ENCODE measurements around the gene COL7A1. TPM values are rescaled to one million over a fixed set of nuclear protein-coding genes. Genes with fewer than 3 reads are reported as not detected.

COL7A1 gene
- polyA plus RNA-seq, 1 donor from 2014 or later = 45.3 TPM

DNA sequence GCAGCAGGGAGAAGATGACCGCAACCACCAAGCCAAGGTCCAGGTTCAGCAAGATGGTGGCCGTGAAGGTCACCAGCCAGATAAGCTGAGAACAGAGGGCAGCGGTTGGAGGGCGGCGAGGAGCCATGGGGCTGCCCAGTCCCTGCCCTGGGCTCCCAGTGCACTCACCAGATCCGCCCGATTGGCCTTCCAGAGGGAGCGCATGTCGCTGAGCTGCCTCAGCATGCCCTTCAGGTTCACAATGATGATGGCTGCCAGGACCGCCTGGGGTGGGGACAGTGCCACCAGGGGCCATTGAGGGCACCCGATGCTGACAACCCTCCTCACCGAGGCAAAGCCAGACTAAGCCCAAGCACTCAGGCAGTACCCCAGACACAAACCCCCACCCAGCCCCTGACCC is 34.8 kb upstream of the COL7A1 start:
- H2AFZ ChIP-seq (ENCODE audit: low read depth, low read length) = no peak overlapping the region
- TF ChIP-seq EZH2 (IDR thresholded peaks at IDR 0.05; ENCODE audit: borderline replicate concordance, insufficient read depth, low read length, poor library complexity, severe bottlenecking) (no peak), REST (IDR thresholded peaks at IDR 0.05; ENCODE audit: borderline replicate concordance) (no peak), MXI1 (conservative IDR thresholded peaks at IDR 0.05; ENCODE audit: poor library complexity, severe bottlenecking) (no peak), EP300 (conservative IDR thresholded peaks at IDR 0.05; ENCODE audit: poor library complexity, severe bottlenecking) (no peak), SMC3 (conservative IDR thresholded peaks at IDR 0.05; ENCODE audit: poor library complexity) (no peak), TAF1 (IDR thresholded peaks at IDR 0.05; ENCODE audit: low read depth) (no peak), POLR2AphosphoS5 (IDR thresholded peaks at IDR 0.05) (no peak), RAD21 (conservative IDR thresholded peaks at IDR 0.05) (no peak)
- TF ChIP-seq, protein P1, sequence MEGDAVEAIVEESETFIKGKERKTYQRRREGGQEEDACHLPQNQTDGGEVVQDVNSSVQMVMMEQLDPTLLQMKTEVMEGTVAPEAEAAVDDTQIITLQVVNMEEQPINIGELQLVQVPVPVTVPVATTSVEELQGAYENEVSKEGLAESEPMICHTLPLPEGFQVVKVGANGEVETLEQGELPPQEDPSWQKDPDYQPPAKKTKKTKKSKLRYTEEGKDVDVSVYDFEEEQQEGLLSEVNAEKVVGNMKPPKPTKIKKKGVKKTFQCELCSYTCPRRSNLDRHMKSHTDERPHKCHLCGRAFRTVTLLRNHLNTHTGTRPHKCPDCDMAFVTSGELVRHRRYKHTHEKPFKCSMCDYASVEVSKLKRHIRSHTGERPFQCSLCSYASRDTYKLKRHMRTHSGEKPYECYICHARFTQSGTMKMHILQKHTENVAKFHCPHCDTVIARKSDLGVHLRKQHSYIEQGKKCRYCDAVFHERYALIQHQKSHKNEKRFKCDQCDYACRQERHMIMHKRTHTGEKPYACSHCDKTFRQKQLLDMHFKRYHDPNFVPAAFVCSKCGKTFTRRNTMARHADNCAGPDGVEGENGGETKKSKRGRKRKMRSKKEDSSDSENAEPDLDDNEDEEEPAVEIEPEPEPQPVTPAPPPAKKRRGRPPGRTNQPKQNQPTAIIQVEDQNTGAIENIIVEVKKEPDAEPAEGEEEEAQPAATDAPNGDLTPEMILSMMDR (IDR thresholded peaks at IDR 0.05; ENCODE audit: poor library complexity, severe bottlenecking) = no peak
- H3K9ac ChIP-seq (ENCODE audit: low read length) = no peak overlapping the region
- no peak overlapping the region for H3K4me2 ChIP-seq (ENCODE audit: low read length)
- no peaks in the 10 kb centered on the region for H3K9me2 ChIP-seq (ENCODE audit: insufficient read depth, low read length)
- H3K27me3 ChIP-seq (ENCODE audit: insufficient read depth, low read depth, low read length) = no peaks in the 10 kb centered on the region
- H3K36me3 ChIP-seq (ENCODE audit: insufficient read depth, low read length) = no peaks in the 10 kb centered on the region
- H3K9me3 ChIP-seq (ENCODE audit: low read length) = no peaks in the 10 kb centered on the region
- H3K27ac ChIP-seq (ENCODE audit: low read length) = no peak overlapping the region
- H4K20me1 ChIP-seq (ENCODE audit: insufficient read depth) = no peaks in the 10 kb centered on the region
- no peaks in the 10 kb centered on the region for H3K79me2 ChIP-seq (replicated peaks; ENCODE audit: insufficient read depth, low read length)
- H3F3A ChIP-seq (ENCODE audit: insufficient read depth, low read length, poor library complexity, severe bottlenecking) = no peaks in the 10 kb centered on the region
- H3K4me3 ChIP-seq (ENCODE audit: low read length) = no peak overlapping the region

- H3K27ac ChIP-seq (ENCODE audit: low read length) = no peak overlapping the region
- H3K9ac ChIP-seq (ENCODE audit: low read length) = no peak overlapping the region
- no peaks in the 10 kb centered on the region for H3K79me2 ChIP-seq (replicated peaks; ENCODE audit: insufficient read depth, low read length)
- TF ChIP-seq MXI1 (conservative IDR thresholded peaks at IDR 0.05; ENCODE audit: poor library complexity, severe bottlenecking) (no peak), POLR2AphosphoS5 (IDR thresholded peaks at IDR 0.05) (no peak), RAD21 (conservative IDR thresholded peaks at IDR 0.05) (no peak), SMC3 (conservative IDR thresholded peaks at IDR 0.05; ENCODE audit: poor library complexity) (no peak), EZH2 (IDR thresholded peaks at IDR 0.05; ENCODE audit: borderline replicate concordance, insufficient read depth, low read length, poor library complexity, severe bottlenecking) (no peak)
- TF ChIP-seq, protein P1 (IDR thresholded peaks at IDR 0.05; ENCODE audit: poor library complexity, severe bottlenecking) = no peak
- H3K9me2 ChIP-seq (ENCODE audit: insufficient read depth, low read length) = no peaks in the 10 kb centered on the region
- H2AFZ ChIP-seq (ENCODE audit: low read depth, low read length) = no peak overlapping the region
- no peak overlapping the region for H3K4me2 ChIP-seq (ENCODE audit: low read length)
- no peaks in the 10 kb centered on the region for H3F3A ChIP-seq (ENCODE audit: insufficient read depth, low read length, poor library complexity, severe bottlenecking)
- H3K4me3 ChIP-seq (ENCODE audit: low read length) = no peak overlapping the region
- H4K20me1 ChIP-seq (ENCODE audit: insufficient read depth) = no peaks in the 10 kb centered on the region
- no peaks in the 10 kb centered on the region for H3K27me3 ChIP-seq (ENCODE audit: insufficient read depth, low read depth, low read length)
- no peaks in the 10 kb centered on the region for H3K9me3 ChIP-seq (ENCODE audit: low read length)
- no peaks in the 10 kb centered on the region for H3K36me3 ChIP-seq (ENCODE audit: insufficient read depth, low read length)
These were observed 33.3 kb upstream of the COL7A1 start for GRCh38 chr3:48628277-48629017.

Measured in neural cell (in vitro differentiated cells).